HEK293 (cell line): ENCODE results near the gene LMOD1.
A peak's percentile ranks its signal among the peaks of the same experiment; 100 is the strongest.

ENCODE experiments used
- CTCF ChIA-PET: fragments of 350-600 bp; formaldehyde crosslinking; extraction: SDS; loops from one replicate; lab custom pipeline; 2021; ENCODE audit warnings: antibody characterized with exemption; lab: Yijun Ruan, JAX
- POLR2A ChIA-PET: fragments of 300-600 bp; formaldehyde crosslinking; extraction: SDS; loops from one replicate; lab custom pipeline; 2020; ENCODE audit warnings: antibody characterized with exemption, inconsistent platforms; lab: Yijun Ruan, JAX
- H3K27ac ChIP-seq: fragments of 200-500 bp; sonication (Bioruptor generic); 2 replicates; pipeline ENCODE4 v1.5.1; 2014; ENCODE audit warnings: low read depth, low read length, control low read depth, inconsistent platforms; ENCODE audit errors: extremely low read depth
- H3K36me3 ChIP-seq, 2 experiments: fragments of 200-500 bp in 1 of 2; sonication (Bioruptor generic) in 1 of 2; 1 replicate in 1 of 2; 2 replicates in 1 of 2; pipeline ENCODE4 v1.5.1; 2014 to 2017; ENCODE audit warnings: inconsistent platforms in 2 of 2, low read length in 2 of 2; ENCODE audit not compliant: control insufficient read depth in 2 of 2, insufficient read depth in 1 of 2
- H3K4me1 ChIP-seq: fragments of 200-500 bp; sonication (Bioruptor generic); 2 replicates; pipeline ENCODE4 v1.5.1; 2014; ENCODE audit warnings: mild to moderate bottlenecking, low read length, inconsistent platforms; ENCODE audit not compliant: control insufficient read depth, insufficient read depth
- H3K4me3 ChIP-seq: 2 replicates; pipeline ENCODE4 v1.5.1; 2011; ENCODE audit warnings: low read depth, mild to moderate bottlenecking, control low read depth, low read length, moderate library complexity
- H3K9me3 ChIP-seq: fragments of 200-500 bp; sonication (Bioruptor generic); 2 replicates; pipeline ENCODE4 v1.5.1; 2014; ENCODE audit warnings: low read depth, low read length, inconsistent platforms; ENCODE audit not compliant: control insufficient read depth, insufficient read depth
- CTCF ChIP-seq: fragments of 450-650 bp; formaldehyde crosslinking; IDR thresholded peaks from 2 replicates; pipeline ENCODE4 v1.5.1; 2016; ENCODE audit warnings: missing biosample characterization, missing genetic modification characterization
- KLF17 ChIP-seq: fragments of 450-650 bp; formaldehyde crosslinking; IDR thresholded peaks from 2 replicates; pipeline ENCODE4 v1.5.1; 2016; ENCODE audit warnings: missing biosample characterization, missing genetic modification characterization
- MZF1 ChIP-seq: fragments of 450-650 bp; formaldehyde crosslinking; IDR thresholded peaks from 2 replicates; pipeline ENCODE4 v1.5.1; 2017; ENCODE audit warnings: missing biosample characterization, missing genetic modification characterization, borderline replicate concordance
- OSR2 ChIP-seq: fragments of 450-650 bp; formaldehyde crosslinking; IDR thresholded peaks from 2 replicates; pipeline ENCODE4 v1.5.1; 2016; ENCODE audit warnings: missing biosample characterization, missing genetic modification characterization
- PRDM1 ChIP-seq: fragments of 450-650 bp; formaldehyde crosslinking; IDR thresholded peaks from 2 replicates; pipeline ENCODE4; 2016; ENCODE audit warnings: missing biosample characterization, missing genetic modification characterization
- PRDM2 ChIP-seq: fragments of 450-650 bp; formaldehyde crosslinking; IDR thresholded peaks from 2 replicates; pipeline ENCODE4 v1.5.1; 2016; ENCODE audit warnings: missing biosample characterization, missing genetic modification characterization, borderline replicate concordance
- REST ChIP-seq: fragments of 450-650 bp; formaldehyde crosslinking; IDR thresholded peaks from 2 replicates; pipeline ENCODE4 v1.5.1; 2016; ENCODE audit warnings: missing biosample characterization, missing genetic modification characterization
- ZBTB7A ChIP-seq: fragments of 450-650 bp; formaldehyde crosslinking; IDR thresholded peaks from 2 replicates; pipeline ENCODE4 v1.5.1; 2016; ENCODE audit warnings: low read depth, missing biosample characterization, missing genetic modification characterization
- ZNF549 ChIP-seq: fragments of 450-650 bp; IDR thresholded peaks from 2 replicates; pipeline ENCODE4 v1.5.1; 2018; ENCODE audit warnings: missing biosample characterization, missing genetic modification characterization, mild to moderate bottlenecking, inconsistent platforms, moderate library complexity
- ZNF555 ChIP-seq: fragments of 450-650 bp; formaldehyde crosslinking; conservative IDR thresholded peaks from 2 replicates; pipeline ENCODE4 v1.5.1; 2017; ENCODE audit warnings: missing biosample characterization, mild to moderate bottlenecking, missing genetic modification characterization, inconsistent platforms
- ZNF571 ChIP-seq: fragments of 450-650 bp; formaldehyde crosslinking; IDR thresholded peaks from 2 replicates; pipeline ENCODE4 v1.5.0; 2017; ENCODE audit warnings: missing biosample characterization, missing genetic modification characterization
- ZNF670 ChIP-seq: fragments of 450-650 bp; formaldehyde crosslinking; IDR thresholded peaks from 2 replicates; pipeline ENCODE4 v1.5.1; 2016; ENCODE audit warnings: missing biosample characterization, missing genetic modification characterization, low read depth
- ZNF747 ChIP-seq: fragments of 450-650 bp; formaldehyde crosslinking; IDR thresholded peaks from 2 replicates; pipeline ENCODE4 v1.5.1; 2016; ENCODE audit warnings: missing biosample characterization, missing genetic modification characterization
- ZSCAN23 ChIP-seq: fragments of 450-650 bp; formaldehyde crosslinking; IDR thresholded peaks from 2 replicates; pipeline ENCODE4 v1.5.1; 2016; ENCODE audit warnings: missing biosample characterization, missing genetic modification characterization

The LMOD1 gene

GRCh38 chr1:201933840-201934430, 12.4 kb downstream of the LMOD1 start (continued):
- TF ChIP-seq REST: no peak

GRCh38 chr1:201930803-201931202, 15.5 kb downstream of the LMOD1 start:
- Histone ChIP-seq H3K9me3 (no peaks in the 10 kb centered on the region), H3K36me3 (no peaks in the 10 kb centered on the region), H3K4me3 (no peak overlapping the region), H3K27ac (no peak overlapping the region), H3K4me1 (no peaks in the 10 kb centered on the region)
- ChIA-PET CTCF (no interaction called here), POLR2A (no interaction called here)
- TF ChIP-seq PRDM1 (tag by site-specific recombination) (peak; percentile 71; the same call in 1 of the 2 replicates), KLF17 (tag by site-specific recombination) (peak; percentile 31; the same call in 1 of the 2 replicates), ZNF670 (no peak)

GRCh38 chr1:201930137-201930536, 16.2 kb downstream of the LMOD1 start:
- POLR2A ChIA-PET: no interaction called here
- H3K36me3 ChIP-seq: no peaks in the 10 kb centered on the region
- H3K4me3 ChIP-seq: no peak overlapping the region
- CTCF ChIA-PET: no interaction called here
- TF ChIP-seq ZSCAN23 (tag by site-specific recombination) (no peak), MZF1 (tag by site-specific recombination) (no peak), ZNF555 (tag by site-specific recombination) (no peak), ZNF571 (tag by site-specific recombination) (no peak), CTCF (no peak), PRDM2 (tag by site-specific recombination) (no peak), OSR2 (tag by site-specific recombination) (no peak), ZBTB7A (tag by site-specific recombination) (no peak), ZNF549 (no peak), ZNF747 (no peak)
- no peaks in the 10 kb centered on the region for H3K4me1 ChIP-seq
- H3K9me3 ChIP-seq: no peaks in the 10 kb centered on the region
- no peak overlapping the region for H3K27ac ChIP-seq
